PC-9 (cell line): Measurements from ENCODE around the gene EPHX1. TPM values are rescaled to one million over a fixed set of nuclear protein-coding genes. Genes with fewer than 3 reads are reported as not detected.

ENCODE experiments used
- BruUV-seq: library from RNA; stranded (reverse); fragments of 400-500 nt; replicated peaks from 2 replicates; lab custom pipeline; 2021; lab: Mats Ljungman, UMichigan
- CTCF ChIA-PET: fragments of 300-600 bp; sonication (Branson Sonifier 250); formaldehyde crosslinking; loops from one replicate; lab custom pipeline; 2022; ENCODE audit warnings: antibody characterized with exemption; lab: Charles Lee
- POLR2A ChIA-PET: fragments of 300-600 bp; sonication (Branson Sonifier 250); formaldehyde crosslinking; loops from one replicate; lab custom pipeline; 2022; ENCODE audit warnings: antibody characterized with exemption; ENCODE audit not compliant: unreplicated experiment; lab: Charles Lee
- DNase-seq, 2 experiments: peaks; one replicate each; pipeline versions ENCODE4 v3.0.0 to v3.0.0-alpha.2; 2015 to 2022; ENCODE audit warnings: mixed read lengths in 1 of 2
- H2AFZ ChIP-seq: fragments of 200-600 bp; sonication (generic); 2 replicates; pipeline ENCODE4 v1.8.1; 2017; ENCODE audit warnings: antibody characterized with exemption
- H3F3A ChIP-seq: fragments of 200-600 bp; sonication (generic); 2 replicates; pipeline ENCODE4 v1.8.1; 2017; ENCODE audit warnings: antibody characterized with exemption, mild to moderate bottlenecking, low read depth; ENCODE audit not compliant: insufficient read depth
- H3K27ac ChIP-seq: fragments of 200-600 bp; sonication (generic); 2 replicates; pipeline ENCODE4 v1.6.1; 2016; ENCODE audit warnings: mixed run types
- H3K27me3 ChIP-seq: fragments of 200-600 bp; sonication (generic); 2 replicates; pipeline ENCODE4 v1.6.1; 2016; ENCODE audit warnings: low read depth, mixed run types; ENCODE audit not compliant: insufficient read depth
- H3K36me3 ChIP-seq: fragments of 200-600 bp; sonication (generic); 2 replicates; pipeline ENCODE4 v1.6.1; 2016; ENCODE audit warnings: low read depth, mixed run types
- H3K4me1 ChIP-seq: fragments of 200-600 bp; sonication (generic); replicated peaks from 2 replicates; pipeline ENCODE4 v1.6.1; 2016; ENCODE audit warnings: mixed run types; ENCODE audit not compliant: insufficient read depth
- H3K4me2 ChIP-seq: fragments of 200-600 bp; sonication (generic); 2 replicates; pipeline ENCODE4 v1.6.1; 2017; ENCODE audit warnings: mixed run types
- H3K4me3 ChIP-seq: fragments of 200-600 bp; sonication (generic); 2 replicates; pipeline ENCODE4 v1.6.1; 2016; ENCODE audit warnings: mixed run types
- H3K79me2 ChIP-seq: fragments of 200-600 bp; sonication (generic); 2 replicates; pipeline ENCODE4 v1.6.1; 2017; ENCODE audit warnings: low read depth, mixed run types
- H3K9me2 ChIP-seq: fragments of 200-600 bp; sonication (generic); 2 replicates; pipeline ENCODE4 v1.8.1; 2017; ENCODE audit warnings: mild to moderate bottlenecking; ENCODE audit not compliant: insufficient read depth
- H3K9me3 ChIP-seq: fragments of 200-600 bp; sonication (generic); 2 replicates; pipeline ENCODE4 v1.8.1; 2016; ENCODE audit warnings: low read depth; ENCODE audit not compliant: insufficient read depth
- H4K20me1 ChIP-seq: fragments of 200-600 bp; sonication (generic); 2 replicates; pipeline ENCODE4 v1.8.1; 2017; ENCODE audit not compliant: insufficient read depth
- EZH2 ChIP-seq: fragments of 200-600 bp; sonication (generic); IDR thresholded peaks from 2 replicates; pipeline ENCODE4 v1.8.0; 2017; ENCODE audit warnings: antibody characterized with exemption, low read depth
- intact Hi-C: fragments of 100-400 bp; cut with micrococcal nuclease; formaldehyde crosslinking; loops from one replicate; pipeline ENCODE4 v1.10.0; 2022; ENCODE audit not compliant: unreplicated experiment
- total RNA-seq: library from RNA; stranded (reverse); gene quantifications from 2 replicates; pipeline ENCODE4 v1.2.3, GENCODE V29; 2021
- TF ChIP-seq, protein P1 (sequence below): fragments of 200-600 bp; sonication (generic); conservative IDR thresholded peaks from 2 replicates; pipeline ENCODE4 v1.6.1; 2017; ENCODE audit warnings: mixed run types, antibody characterized with exemption, mild to moderate bottlenecking, moderate library complexity

Gene EPHX1
- total RNA-seq, 1 experiment from 2014 or later, result 313 TPM

DNA sequence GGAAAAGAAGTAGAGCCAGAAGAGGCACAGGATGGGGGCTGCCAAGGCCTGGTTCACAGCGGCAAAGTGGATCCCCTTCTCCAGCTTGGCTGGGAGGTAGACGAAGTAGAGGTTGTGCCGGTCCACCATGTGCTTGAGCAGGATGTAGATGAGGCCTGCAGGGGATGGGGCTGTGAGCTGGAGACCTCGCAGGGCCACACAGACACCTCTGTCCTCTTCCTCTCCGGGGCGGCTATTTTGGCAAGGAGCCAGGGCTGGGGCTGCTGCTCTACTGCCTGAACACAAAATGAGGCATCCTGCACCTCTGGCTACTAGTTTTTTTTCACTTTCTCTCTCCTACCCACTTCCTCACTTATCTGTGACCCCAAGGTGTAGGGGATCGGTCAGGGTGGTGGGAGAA lies 40.0 kb downstream of the EPHX1 start:
- no peaks in the 10 kb centered on the region for H3K79me2 ChIP-seq
- no peaks in the 10 kb centered on the region for H3K9me2 ChIP-seq
- H2AFZ ChIP-seq, result no peak overlapping the region
- DNase-seq, result no peak
- peaks cover 20% of the 10 kb centered on the region for H3K36me3 ChIP-seq
- ChIA-PET CTCF (no interaction called here), POLR2A (interaction anchor here (0.5 kb wide), 1 partner anchor 40 kb away, joined by 4 read pairs; the partner anchor contains the start of gene EPHX1)
- peaks cover 8% of the 10 kb centered on the region; the same call in 1 of the 2 replicates for H4K20me1 ChIP-seq
- H3K4me1 ChIP-seq, result no peaks in the 10 kb centered on the region
- BruUV-seq, result no TSS peak
- H3K27me3 ChIP-seq, result no peaks in the 10 kb centered on the region
- intact Hi-C loops, result loop anchor here (10.0 kb wide), 1 partner anchor 125 kb away; no protein-coding TSS in a partner anchor
- no peaks in the 10 kb centered on the region for H3K9me3 ChIP-seq
- TF ChIP-seq, protein P1, sequence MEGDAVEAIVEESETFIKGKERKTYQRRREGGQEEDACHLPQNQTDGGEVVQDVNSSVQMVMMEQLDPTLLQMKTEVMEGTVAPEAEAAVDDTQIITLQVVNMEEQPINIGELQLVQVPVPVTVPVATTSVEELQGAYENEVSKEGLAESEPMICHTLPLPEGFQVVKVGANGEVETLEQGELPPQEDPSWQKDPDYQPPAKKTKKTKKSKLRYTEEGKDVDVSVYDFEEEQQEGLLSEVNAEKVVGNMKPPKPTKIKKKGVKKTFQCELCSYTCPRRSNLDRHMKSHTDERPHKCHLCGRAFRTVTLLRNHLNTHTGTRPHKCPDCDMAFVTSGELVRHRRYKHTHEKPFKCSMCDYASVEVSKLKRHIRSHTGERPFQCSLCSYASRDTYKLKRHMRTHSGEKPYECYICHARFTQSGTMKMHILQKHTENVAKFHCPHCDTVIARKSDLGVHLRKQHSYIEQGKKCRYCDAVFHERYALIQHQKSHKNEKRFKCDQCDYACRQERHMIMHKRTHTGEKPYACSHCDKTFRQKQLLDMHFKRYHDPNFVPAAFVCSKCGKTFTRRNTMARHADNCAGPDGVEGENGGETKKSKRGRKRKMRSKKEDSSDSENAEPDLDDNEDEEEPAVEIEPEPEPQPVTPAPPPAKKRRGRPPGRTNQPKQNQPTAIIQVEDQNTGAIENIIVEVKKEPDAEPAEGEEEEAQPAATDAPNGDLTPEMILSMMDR, result no peak
- no peak for TF ChIP-seq EZH2
- no peak overlapping the region for H3K27ac ChIP-seq
- H3K4me3 ChIP-seq, result no peak overlapping the region
- peaks cover 43% of the 10 kb centered on the region for H3F3A ChIP-seq
- H3K4me2 ChIP-seq, result no peak overlapping the region

DNA sequence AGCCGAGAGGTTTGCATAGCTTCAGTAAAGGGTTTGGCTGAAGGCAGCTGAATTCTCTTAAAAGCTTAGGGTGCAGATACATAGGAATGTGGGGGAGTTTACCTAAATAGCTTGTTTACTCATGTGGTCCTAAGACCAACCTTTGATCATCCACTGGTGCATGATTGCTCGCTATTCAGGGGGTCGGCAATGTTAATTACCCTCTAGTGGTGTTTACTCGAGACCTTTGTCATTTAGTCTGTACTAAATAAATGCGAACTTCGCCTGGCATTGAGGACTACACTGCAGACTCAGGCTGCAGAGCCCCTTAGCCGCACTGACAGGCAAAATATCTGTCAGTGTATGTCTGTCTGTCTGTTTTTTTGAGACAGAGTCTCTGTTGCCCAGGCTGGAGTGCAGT lies 40.4 kb downstream of the EPHX1 start:
- peaks cover 41% of the 10 kb centered on the region for H3F3A ChIP-seq
- DNase-seq, result no peak
- intact Hi-C loops, result no loop called here
- H3K79me2 ChIP-seq, result no peaks in the 10 kb centered on the region
- no peak overlapping the region for H2AFZ ChIP-seq
- ChIA-PET POLR2A (no interaction called here), CTCF (no interaction called here)
- no peak overlapping the region for H3K4me2 ChIP-seq
- no TSS peak for BruUV-seq
- H3K27me3 ChIP-seq, result no peaks in the 10 kb centered on the region
- no peaks in the 10 kb centered on the region for H3K9me3 ChIP-seq
- peaks cover 20% of the 10 kb centered on the region for H3K36me3 ChIP-seq
- H3K4me1 ChIP-seq, result no peaks in the 10 kb centered on the region
- H3K9me2 ChIP-seq, result no peaks in the 10 kb centered on the region
- H4K20me1 ChIP-seq, result peaks cover 8% of the 10 kb centered on the region; the same call in 1 of the 2 replicates
- TF ChIP-seq, protein P1, result no peak
- no peak for TF ChIP-seq EZH2
- no peak overlapping the region for H3K27ac ChIP-seq
- no peak overlapping the region for H3K4me3 ChIP-seq

DNA sequence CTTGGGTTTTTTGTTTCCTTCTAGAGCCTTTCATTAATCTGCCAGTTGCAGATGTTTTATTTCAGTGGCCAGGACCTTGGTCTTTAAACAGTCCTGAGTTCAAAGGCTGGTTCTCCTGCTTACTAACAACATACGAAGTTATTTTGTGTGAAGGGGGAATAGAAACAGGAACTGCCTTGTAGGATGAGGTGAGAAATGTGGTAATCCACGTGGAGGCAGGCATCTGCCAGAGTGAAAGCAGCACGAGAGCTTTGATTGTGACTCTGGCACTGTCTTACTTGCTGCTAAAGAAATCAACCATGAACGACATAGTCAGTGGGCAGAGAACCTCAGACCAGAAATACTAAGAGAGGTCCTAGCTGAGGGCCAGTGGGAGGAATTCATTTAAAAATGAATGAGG lies 41.9 kb downstream of the EPHX1 start:
- H4K20me1 ChIP-seq, result no peaks in the 10 kb centered on the region; the same call in 1 of the 2 replicates
- peaks cover 27% of the 10 kb centered on the region; the same call in 1 of the 2 replicates for H3F3A ChIP-seq
- no peak overlapping the region for H3K4me3 ChIP-seq
- no peaks in the 10 kb centered on the region for H3K4me1 ChIP-seq
- no peak for DNase-seq
- no peak overlapping the region for H3K4me2 ChIP-seq
- peaks cover 11% of the 10 kb centered on the region for H3K36me3 ChIP-seq
- BruUV-seq, result no TSS peak
- intact Hi-C loops, result no loop called here
- H2AFZ ChIP-seq, result no peak overlapping the region
- TF ChIP-seq, protein P1, result no peak
- no peak for TF ChIP-seq EZH2
- no peaks in the 10 kb centered on the region for H3K9me2 ChIP-seq
- ChIA-PET POLR2A (no interaction called here), CTCF (no interaction called here)
- H3K27me3 ChIP-seq, result no peaks in the 10 kb centered on the region
- H3K27ac ChIP-seq, result no peak overlapping the region
- H3K79me2 ChIP-seq, result no peaks in the 10 kb centered on the region
- H3K9me3 ChIP-seq, result no peaks in the 10 kb centered on the region
